ENCODE data around the gene ZNF692. TPM values are rescaled to one million over a fixed set of nuclear protein-coding genes. Genes with fewer than 3 reads are reported as not detected.

The ZNF692 gene
- total and polyA plus RNA-seq, 2 of the 13 experiments (the other 11 are each of a cell fraction or from before 2014, with no cell fraction given): 27.3 to 45.8 TPM

GRCh38 chr1:248872752-248873408 lies 14.0 kb upstream of the ZNF692 start (continued):
- TF ChIP-seq ZNF784 (CRISPR knock-in tag; IDR thresholded peaks at IDR 0.05; ENCODE audit: borderline replicate concordance) (no peak), ZBTB10 (CRISPR knock-in tag; IDR thresholded peaks at IDR 0.05; ENCODE audit: borderline replicate concordance) (no peak), CC2D1A (CRISPR knock-in tag; IDR thresholded peaks at IDR 0.05) (no peak), ATF3 (CRISPR knock-in tag; IDR thresholded peaks at IDR 0.05) (no peak), FOSL1 (CRISPR knock-in tag; IDR thresholded peaks at IDR 0.05; ENCODE audit: borderline replicate concordance) (no peak), ZNF205 (CRISPR knock-in tag; IDR thresholded peaks at IDR 0.05) (no peak), MAX (IDR thresholded peaks at IDR 0.05) (peak; percentile 45; the same call in 1 of the 2 replicates), KDM5A (IDR thresholded peaks at IDR 0.05; ENCODE audit: borderline replicate concordance, low read length) (no peak), POLR2A (IDR thresholded peaks at IDR 0.05; ENCODE audit: insufficient read depth in 1 of 2, low read depth in 2 of 2, low read length in 2 of 2) (peak in 1 of 2 experiments; percentile 45; a peak in 1 of 4 replicates), ZNF354B (CRISPR knock-in tag; IDR thresholded peaks at IDR 0.05) (no peak; the same call in 1 of the 2 replicates), ZNF431 (CRISPR knock-in tag; IDR thresholded peaks at IDR 0.05; ENCODE audit: borderline replicate concordance, low read depth) (no peak; the same call in 1 of the 2 replicates), ZNF598 (CRISPR knock-in tag; IDR thresholded peaks at IDR 0.05; ENCODE audit: borderline replicate concordance) (no peak), HOXD1 (CRISPR knock-in tag; IDR thresholded peaks at IDR 0.05) (no peak), ZMYM4 (CRISPR knock-in tag; IDR thresholded peaks at IDR 0.05) (peak; percentile 33; the same call in 1 of the 2 replicates), ZNF337 (CRISPR knock-in tag; IDR thresholded peaks at IDR 0.05; ENCODE audit: borderline replicate concordance, low read depth) (0 out of 2 replicates have a peak, but pooled peaks have one; percentile 29), AFF4 (CRISPR knock-in tag; IDR thresholded peaks at IDR 0.05) (no peak), TOPORS (CRISPR knock-in tag; IDR thresholded peaks at IDR 0.05) (no peak), ZNF280D (CRISPR knock-in tag; IDR thresholded peaks at IDR 0.05) (peak; percentile 87)

Measured in HepG2 (cell line).